GM12801 (cell line): ENCODE data around the gene GJE1.

ENCODE experiments used
- TF ChIP-seq, protein P1 (sequence below): IDR thresholded peaks from one replicate; pipeline ENCODE4 v1.5.1; 2011; ENCODE audit warnings: control low read depth; ENCODE audit not compliant: insufficient read length; ENCODE audit errors: extremely low read depth

Gene GJE1

DNA sequence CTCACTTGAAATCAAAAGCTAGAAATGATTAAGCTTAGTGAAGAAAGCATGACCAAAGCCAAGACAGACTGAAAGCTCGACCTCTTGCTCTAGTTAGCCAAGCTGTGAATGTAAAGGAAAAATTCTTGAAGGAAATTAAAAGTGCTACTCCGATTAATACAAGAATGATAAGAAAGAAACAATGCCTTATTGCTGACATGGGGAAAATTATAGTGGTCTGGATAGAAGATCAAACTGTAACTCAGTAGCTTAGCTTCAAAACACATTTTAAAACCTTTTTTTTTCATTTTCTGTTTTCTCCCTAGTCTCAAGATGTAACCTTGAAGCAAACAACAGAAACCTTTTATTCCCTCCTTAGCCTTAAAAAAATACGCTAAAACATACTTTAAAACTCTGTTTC lies 11.4 kb upstream of the GJE1 start:
- TF ChIP-seq, protein P1, sequence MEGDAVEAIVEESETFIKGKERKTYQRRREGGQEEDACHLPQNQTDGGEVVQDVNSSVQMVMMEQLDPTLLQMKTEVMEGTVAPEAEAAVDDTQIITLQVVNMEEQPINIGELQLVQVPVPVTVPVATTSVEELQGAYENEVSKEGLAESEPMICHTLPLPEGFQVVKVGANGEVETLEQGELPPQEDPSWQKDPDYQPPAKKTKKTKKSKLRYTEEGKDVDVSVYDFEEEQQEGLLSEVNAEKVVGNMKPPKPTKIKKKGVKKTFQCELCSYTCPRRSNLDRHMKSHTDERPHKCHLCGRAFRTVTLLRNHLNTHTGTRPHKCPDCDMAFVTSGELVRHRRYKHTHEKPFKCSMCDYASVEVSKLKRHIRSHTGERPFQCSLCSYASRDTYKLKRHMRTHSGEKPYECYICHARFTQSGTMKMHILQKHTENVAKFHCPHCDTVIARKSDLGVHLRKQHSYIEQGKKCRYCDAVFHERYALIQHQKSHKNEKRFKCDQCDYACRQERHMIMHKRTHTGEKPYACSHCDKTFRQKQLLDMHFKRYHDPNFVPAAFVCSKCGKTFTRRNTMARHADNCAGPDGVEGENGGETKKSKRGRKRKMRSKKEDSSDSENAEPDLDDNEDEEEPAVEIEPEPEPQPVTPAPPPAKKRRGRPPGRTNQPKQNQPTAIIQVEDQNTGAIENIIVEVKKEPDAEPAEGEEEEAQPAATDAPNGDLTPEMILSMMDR = no peak

GRCh38 chr6:142130814-142131213 lies 1.9 kb upstream of the GJE1 start:
- TF ChIP-seq, protein P1 = no peak

- TF ChIP-seq, protein P1 = no peak
These were observed 6.2 kb downstream of the GJE1 start for GRCh38 chr6:142138876-142139275.

GRCh38 chr6:142146828-142147662 lies 14.3 kb downstream of the GJE1 start, which contains the start of the genes NMBR and VTA1:
Gene NMBR (minus strand): TSS chr6:142147122. CDS start chr6:142088658, 58,464 bp downstream.
Gene VTA1 (plus strand): TSS chr6:142147263. CDS start chr6:142147288, 25 bp downstream.
- TF ChIP-seq, protein P1 = peak; percentile 9

DNA sequence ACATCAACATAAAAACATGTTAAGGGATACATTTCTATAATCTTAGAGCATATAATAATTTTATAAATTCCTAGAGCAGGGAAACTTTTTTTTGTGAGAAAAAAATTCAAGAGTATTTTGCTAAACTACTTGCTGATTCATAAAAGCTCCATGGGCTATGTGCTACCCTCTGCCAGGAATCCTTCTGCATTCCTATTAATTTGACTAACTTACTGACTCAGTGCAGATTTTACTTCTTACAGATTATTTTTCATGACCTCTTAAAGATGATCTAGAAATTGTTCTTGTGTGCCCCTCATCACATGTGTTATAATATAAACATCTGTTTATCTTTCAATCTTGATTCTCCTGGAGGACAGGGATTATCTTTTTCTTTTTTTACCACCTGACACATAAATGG lies 20.0 kb downstream of the GJE1 start:
- TF ChIP-seq, protein P1 = no peak

GRCh38 chr6:142153196-142153595 lies 20.5 kb downstream of the GJE1 start:
- TF ChIP-seq, protein P1 = no peak

GRCh38 chr6:142154336-142154735 lies 21.6 kb downstream of the GJE1 start:
- TF ChIP-seq, protein P1 = no peak
